NCI-H748 treated with DMSO at 0.1 percent for 48 hours (cell line): ENCODE data around the gene LOXHD1.

Source experiments
- DNase-seq: peaks from one replicate; lab custom pipeline; 2025; lab: John Stamatoyannopoulos, UW

LOXHD1 gene

GRCh38 chr18:46546111-46546640 is 110.8 kb downstream of the LOXHD1 start:
- DNase-seq, result no peak

DNA sequence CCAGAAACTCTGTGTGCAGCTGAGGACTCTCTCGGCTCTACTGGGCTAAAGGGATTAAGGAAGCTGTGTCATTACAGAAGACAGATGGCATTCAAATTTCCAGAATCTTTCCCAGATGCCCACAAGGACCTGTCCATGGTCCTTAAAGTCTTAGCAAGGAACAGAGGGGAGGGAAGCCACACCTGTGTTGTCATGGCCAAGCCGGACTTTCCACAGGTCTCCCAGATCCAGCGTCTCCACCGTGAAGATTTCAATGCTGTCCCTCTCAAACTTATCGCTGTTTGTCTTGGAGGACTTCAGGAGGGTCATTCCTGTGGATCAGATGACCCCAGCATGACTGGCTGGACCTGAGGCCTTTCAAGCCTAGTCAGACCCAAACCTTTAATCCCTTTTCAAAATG is 114.5 kb downstream of the LOXHD1 start:
- DNase-seq, result no peak

DNA sequence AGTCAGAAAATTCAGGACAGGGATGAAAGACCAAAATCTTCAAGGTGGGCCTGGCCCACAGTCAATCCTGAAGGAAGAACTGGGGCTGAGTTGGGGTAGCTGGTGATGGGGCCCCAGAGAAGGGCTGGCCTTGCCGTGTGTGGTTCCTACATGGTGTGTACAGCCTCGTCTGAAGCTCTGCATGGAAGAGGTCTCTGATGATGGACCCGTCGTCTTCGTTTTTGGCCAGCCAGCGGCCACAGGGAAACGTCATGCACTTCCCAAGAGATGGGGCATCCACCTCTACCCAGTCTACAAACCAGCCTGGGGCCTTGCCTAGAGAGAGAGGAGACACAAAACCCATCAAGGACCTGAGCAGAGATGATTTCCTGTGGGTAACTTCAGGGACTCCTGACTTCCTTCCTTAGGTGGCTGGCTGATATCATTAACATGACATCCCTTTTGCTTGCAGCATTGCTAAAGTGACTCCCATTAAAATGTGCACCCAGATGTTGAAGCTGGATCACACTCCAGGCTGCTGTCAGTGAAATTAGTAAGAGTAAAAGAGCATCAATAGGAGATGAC is 115.3 kb downstream of the LOXHD1 start:
- DNase-seq, result no peak

DNA sequence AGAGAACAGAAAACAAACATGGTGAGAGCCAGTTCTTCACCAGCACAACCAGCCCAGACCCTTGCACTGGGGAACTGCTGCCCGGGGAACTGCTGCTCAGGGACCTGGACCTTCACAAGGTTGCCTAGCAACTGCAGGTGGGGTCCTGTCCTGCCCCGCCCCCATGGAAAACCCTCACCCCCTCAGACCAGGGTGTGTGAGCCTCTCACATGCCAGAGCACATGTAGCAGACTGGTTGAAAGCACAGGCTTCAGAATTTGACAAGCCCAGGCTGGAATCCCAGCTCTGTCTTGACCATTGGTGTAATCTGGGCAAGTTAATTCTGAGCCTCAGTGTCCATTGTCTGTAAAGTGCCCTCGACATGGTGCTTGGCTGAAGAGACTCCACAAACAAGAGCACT is 118.6 kb downstream of the LOXHD1 start:
- no peak for DNase-seq

DNA sequence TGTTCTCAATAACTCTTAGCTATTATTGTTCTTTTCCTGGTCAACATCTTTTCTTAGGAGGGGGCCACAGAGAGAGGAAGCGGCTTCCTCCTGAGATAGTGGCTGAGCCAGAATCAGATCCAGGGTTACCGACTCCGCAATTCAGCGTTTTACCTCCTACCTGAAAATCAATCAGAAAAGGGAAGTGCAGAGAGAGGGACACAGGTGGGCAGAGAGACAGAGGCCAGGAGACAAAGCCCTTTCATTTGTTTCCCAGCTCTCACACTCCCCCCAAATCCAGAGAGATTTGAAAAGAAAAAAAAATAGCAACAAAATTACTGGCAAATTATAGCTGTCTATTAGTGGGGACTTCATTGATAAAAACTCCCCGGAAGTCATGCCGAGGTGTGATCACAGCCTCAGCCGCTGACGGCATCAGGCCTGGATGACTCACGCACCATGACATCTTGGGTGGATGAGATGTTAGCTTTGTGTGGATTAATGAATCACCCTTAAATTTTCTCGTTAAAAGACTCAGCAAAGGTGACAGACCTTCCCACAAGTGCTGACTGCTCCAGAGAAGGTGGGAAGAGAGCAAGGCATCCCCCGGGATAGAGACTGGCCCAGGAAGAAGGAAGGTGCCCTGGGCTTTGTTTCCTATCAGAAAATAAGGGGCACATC is 120.7 kb downstream of the LOXHD1 start:
- DNase-seq, result no peak

DNA sequence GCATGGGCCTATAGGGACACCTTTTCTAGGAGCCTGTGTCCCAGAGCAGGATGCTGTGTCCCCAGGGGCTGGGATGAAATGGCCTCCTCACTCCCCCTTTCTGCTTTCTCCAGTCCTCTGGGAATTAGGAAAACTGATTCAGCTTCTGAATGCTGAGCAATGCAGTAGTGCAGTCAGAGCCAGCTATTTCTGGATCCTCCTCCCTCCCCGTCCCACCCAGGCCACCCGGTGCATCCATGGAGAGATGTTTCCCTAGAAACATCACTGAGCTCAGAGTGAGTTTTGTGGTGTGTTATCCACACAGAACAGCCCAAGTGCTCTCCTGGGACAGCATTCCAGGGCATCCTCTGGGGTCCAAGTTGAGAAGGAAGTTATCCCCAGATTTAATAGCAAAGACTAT is 125.5 kb downstream of the LOXHD1 start:
- no peak for DNase-seq

DNA sequence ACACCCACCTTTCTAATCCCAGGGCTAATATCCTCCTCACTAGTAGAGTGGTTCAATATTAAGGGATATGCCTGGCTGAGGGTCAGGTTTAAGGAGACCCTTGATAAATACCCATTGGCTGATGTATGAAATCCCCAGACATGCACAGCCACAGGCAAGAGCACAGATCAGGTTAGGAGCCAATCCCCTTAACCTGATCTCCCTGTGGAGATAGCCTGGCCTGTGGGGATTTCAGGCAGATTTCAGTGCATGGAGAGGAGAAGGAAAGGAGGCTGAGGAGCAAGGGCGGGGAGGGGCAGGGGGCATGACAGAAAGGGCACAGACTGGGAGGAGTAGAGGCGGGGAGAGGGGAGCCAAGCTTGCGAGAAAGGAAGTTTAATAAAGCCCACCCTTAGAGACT is 129.0 kb downstream of the LOXHD1 start:
- no peak for DNase-seq

- no peak for DNase-seq
Observed at GRCh38 chr18:46519870-46520269, 137.2 kb downstream of the LOXHD1 start.

DNA sequence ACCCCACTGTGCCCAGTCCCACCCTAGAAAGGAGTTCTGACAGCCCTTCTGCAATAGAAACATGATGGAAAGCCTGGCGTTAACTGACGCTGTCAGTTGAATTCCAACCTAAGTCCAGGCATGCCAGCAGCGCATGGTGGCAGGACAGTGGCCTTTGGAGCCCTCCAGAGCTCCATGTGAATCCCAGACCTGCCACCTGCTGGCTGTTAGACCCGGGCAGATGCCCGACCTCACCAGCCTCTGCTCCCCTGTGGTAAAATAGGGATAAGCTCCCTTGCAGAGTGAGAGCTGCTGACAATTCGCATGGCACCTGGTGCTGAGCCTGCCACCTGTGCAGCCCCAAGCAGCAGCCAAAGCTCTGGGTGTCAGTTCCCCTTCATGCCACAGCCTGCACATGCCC is 138.6 kb downstream of the LOXHD1 start:
- no peak for DNase-seq

- no peak for DNase-seq
Observed at GRCh38 chr18:46516555-46516954, 140.5 kb downstream of the LOXHD1 start.

- DNase-seq, result no peak
Observed at GRCh38 chr18:46510386-46510785, 146.6 kb downstream of the LOXHD1 start.

DNA sequence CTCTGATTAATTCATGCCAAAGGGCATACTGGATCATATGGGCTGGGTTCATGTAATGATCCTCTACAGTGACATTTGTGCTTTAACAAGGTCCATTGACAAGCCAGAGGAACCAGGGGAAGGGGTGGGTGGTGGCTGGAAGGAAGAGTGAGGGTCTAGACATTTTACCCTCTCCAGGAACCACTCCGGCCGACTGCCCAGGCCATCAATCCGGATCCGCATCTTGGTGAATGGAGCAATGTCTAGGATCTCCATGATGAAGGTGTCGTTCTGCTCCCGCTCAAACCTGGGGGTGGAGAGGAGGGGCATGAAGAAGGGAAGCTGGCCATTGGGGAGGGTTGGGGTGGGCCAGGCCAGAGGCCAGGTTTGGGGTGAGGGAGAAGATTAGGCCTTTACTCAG is 147.5 kb downstream of the LOXHD1 start:
- DNase-seq, result no peak

DNA sequence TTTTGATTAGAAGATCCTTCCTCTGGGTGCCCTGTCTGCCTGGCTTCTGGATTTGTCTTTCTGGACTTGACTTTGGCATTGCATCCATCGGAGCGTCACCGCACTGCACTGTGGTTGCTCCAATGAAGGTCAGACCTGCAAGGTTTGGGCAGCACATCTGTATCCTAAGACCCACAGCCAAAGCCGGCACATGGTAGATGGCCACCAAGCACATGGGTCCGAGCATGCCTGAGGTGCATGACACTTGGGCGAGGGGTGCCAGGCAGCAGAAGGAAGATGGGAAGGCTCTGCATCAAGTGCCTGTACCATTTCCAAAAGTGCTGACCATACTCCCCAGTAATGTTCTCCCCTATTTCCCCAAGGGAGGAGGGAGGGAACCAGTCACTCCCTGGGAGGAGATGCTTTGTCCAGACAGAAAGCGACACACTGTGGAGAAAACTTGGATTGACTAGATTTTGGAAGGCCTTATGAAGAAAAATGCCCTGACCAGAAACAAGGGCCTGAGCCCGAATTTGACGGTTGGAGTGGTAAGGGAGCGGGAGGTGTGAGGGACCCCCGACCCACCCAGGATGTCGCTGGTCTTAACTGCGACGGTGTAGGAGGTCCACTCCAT is 149.9 kb downstream of the LOXHD1 start:
- DNase-seq, result no peak

DNA sequence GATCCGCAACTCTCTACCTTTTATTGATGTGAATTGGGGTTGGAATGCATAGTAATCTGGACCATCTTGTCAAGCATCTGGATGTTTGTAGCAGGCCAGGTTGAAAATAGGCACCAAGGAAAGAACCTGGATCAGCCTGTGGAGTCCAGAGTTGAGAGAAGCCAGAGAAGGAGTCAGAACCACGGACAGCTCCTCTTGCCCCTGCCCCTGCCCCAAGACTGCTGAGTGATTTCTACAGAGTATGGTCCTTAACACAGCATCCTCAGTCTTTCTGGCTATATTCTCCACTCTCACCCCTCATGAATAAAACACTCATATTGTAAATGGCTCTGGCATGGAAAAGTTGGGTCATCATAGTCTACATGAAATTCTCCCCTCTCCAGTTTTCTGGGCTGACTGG is 154.6 kb downstream of the LOXHD1 start:
- no peak for DNase-seq

- no peak for DNase-seq
Observed at GRCh38 chr18:46497129-46497528, 159.9 kb downstream of the LOXHD1 start.

GRCh38 chr18:46488471-46489213 is 168.4 kb downstream of the LOXHD1 start:
- DNase-seq, result no peak

- no peak for DNase-seq
Observed at GRCh38 chr18:46485675-46486194, 171.3 kb downstream of the LOXHD1 start.

DNA sequence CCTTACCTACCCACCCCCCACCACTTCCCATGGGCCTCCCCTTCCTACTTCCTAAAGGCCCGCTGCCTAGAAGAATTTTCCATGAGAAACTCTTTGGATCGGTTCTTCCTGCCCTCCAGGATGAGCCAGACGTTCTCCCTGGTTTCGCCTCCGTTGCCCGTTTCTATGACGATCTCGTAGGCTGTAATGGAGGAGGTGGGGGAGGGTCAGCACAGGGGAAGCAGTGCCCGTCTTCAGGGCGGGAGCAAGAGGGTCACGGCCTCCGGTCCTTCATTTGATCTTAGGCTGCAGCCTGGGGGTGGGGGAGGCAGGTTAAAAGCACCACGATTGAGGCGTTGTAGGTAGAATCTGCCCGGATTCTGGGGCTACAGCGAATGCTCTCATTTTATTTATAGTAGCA is 172.0 kb downstream of the LOXHD1 start:
- no peak for DNase-seq

GRCh38 chr18:46482831-46483230 is 174.2 kb downstream of the LOXHD1 start:
- DNase-seq, result no peak

- DNase-seq, result no peak
Observed at GRCh38 chr18:46481847-46482245, 175.2 kb downstream of the LOXHD1 start.

DNA sequence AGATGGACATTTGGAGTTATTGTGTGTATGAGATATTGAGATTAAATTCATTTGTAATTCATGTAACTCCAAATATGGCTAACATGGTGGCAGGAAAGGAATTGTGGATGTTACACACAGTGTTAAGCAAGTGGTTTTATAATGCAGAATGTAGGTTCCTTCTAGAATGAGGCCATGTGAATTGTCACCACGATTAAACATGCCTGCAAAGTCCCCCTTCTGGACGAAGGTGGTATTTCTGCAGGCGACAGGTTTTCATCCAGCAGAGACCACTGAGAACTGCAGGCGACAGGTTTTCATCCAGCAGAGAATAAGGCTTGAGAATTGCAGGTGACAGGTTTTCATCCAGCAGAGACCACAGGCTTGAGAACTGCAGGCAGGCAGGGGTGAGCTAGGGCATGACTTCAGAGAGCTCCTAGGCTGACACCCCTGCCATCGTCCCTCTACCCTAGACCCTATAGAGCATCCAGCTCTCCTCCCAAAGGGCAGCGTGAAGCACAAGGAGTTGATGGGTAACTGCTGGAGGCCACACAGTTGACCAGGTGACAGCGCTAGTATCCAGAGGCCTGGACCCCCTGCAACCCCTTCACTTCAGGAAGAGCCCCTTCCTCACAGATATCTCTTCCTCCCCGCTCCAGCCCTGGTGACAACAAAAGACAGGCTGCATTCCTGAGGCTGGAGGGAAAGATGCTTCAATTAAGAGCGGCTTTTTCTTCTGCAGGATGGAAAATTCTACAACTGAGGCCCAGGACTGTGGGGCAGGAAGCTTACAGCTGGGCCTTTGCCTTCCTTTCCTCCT is 175.8 kb downstream of the LOXHD1 start:
- DNase-seq, result peak; percentile 12

DNA sequence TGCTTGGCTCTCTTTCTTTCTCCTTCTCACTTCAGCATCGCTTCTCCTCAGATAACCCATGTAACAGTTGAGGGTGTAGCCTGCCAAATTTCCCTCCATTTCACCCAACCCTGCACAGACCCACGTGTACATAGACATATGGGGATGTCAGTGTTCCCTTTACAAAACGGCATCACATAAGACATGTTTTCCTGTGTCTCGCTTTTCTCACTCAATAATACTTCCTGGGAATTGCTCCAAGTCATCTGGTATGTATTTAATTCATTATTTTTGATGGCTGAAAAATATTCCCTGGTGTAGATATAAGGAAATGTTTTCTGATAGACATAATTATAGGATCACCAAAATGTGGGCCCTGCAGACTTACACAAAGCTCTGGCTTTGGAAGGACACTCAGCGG is 176.8 kb downstream of the LOXHD1 start:
- DNase-seq, result no peak
